Measurements from ENCODE around the gene ZNF254. TPM values are rescaled to one million over a fixed set of nuclear protein-coding genes. Genes with fewer than 3 reads are reported as not detected.

The ZNF254 gene
- total RNA-seq, 1 experiment from 2014 or later: 26.6 TPM

GRCh38 chr19:24071078-24071477 is 15.9 kb upstream of the ZNF254 start:
- H3K27ac Mint-ChIP-seq: no peak overlapping the region
- WGBS (ENCODE audit: extremely low coverage, insufficient read length, low lambda C conversion rate): no CpG with 5 or more reads among the region's 2 CpGs
- peaks cover 68 to 72% (median 69%) of the 10 kb centered on the region in 3 experiments for H3K36me3 Mint-ChIP-seq (ENCODE audit: insufficient read depth in 1 of 3, low read depth in 3 of 3)

More at GRCh38 chr19:24071078-24071477, 15.9 kb upstream of the ZNF254 start:
- Histone ChIP-seq H4K5ac (ENCODE audit: insufficient read length, low read depth, low read length) (no peak overlapping the region), H3K14ac (ENCODE audit: insufficient read depth, low read length) (no peak overlapping the region), H4K20me1 (ENCODE audit: control insufficient read depth, insufficient read depth, insufficient read length) (no peaks in the 10 kb centered on the region), H2BK12ac (ENCODE audit: insufficient read length, low read depth, low read length) (no peak overlapping the region), H3K9ac (ENCODE audit: extremely low read depth, insufficient read length, low read length) (no peak overlapping the region), H3K79me1 (ENCODE audit: insufficient read depth, low read depth, low read length, poor library complexity, severe bottlenecking) (no peaks in the 10 kb centered on the region), H3K79me2 (ENCODE audit: insufficient read depth, low read length) (no peaks in the 10 kb centered on the region), H2BK5ac (ENCODE audit: insufficient read length, low read length) (no peak overlapping the region), H2BK15ac (ENCODE audit: low read depth, low read length) (no peak overlapping the region), H3T11ph (ENCODE audit: low read length) (no peak overlapping the region), H3K23ac (ENCODE audit: insufficient read length, low read depth, low read length) (no peak overlapping the region), H3K4ac (ENCODE audit: low read depth, low read length) (no peak overlapping the region), H4K8ac (replicated peaks; ENCODE audit: insufficient read length, low read depth, low read length) (no peak overlapping the region), H2BK120ac (ENCODE audit: low read depth, low read length, poor library complexity, severe bottlenecking) (no peak overlapping the region), H3K18ac (ENCODE audit: insufficient read length, low read depth, low read length) (no peak overlapping the region), H2AK5ac (ENCODE audit: insufficient read length, low read length) (no peak overlapping the region), H2AFZ (ENCODE audit: low read length) (no peak overlapping the region), H4K91ac (ENCODE audit: insufficient read length, low read depth, low read length) (no peak overlapping the region), H3K4me2 (ENCODE audit: insufficient read depth, insufficient read length, low read length) (no peak overlapping the region), H3K4me1 (ENCODE audit: insufficient read depth, low read length) (peaks cover 14% of the 10 kb centered on the region; the same call in 1 of the 2 replicates), H3K27me3 (ENCODE audit: insufficient read depth, low read length) (no peaks in the 10 kb centered on the region), H3K27ac (ENCODE audit: insufficient read length, low read depth, low read length) (no peak overlapping the region), H2BK20ac (ENCODE audit: low read depth, low read length, poor library complexity, severe bottlenecking) (no peak overlapping the region), H3K9me3 (ENCODE audit: control insufficient read depth, low read depth, low read length) (no peaks in the 10 kb centered on the region), H3K56ac (ENCODE audit: insufficient read length, low read depth, low read length) (no peak overlapping the region), H3K23me2 (ENCODE audit: insufficient read length, low read depth, low read length, poor library complexity, severe bottlenecking) (no peaks in the 10 kb centered on the region)
- H3K27me3 Mint-ChIP-seq (ENCODE audit: low read depth): no peaks in the 10 kb centered on the region
- H3K9me3 Mint-ChIP-seq: peaks cover 4 to 20% of the 10 kb centered on the region in 2 experiments
- H3K4me3 Mint-ChIP-seq: no peak overlapping the region
- no peak for TF ChIP-seq CTCF (conservative IDR thresholded peaks at IDR 0.05)
- DNase-seq: no peak
- H3K4me1 Mint-ChIP-seq: peaks cover 24% of the 10 kb centered on the region in 2 experiments

Measured in H9 (cell line).